ENCODE data around the gene B4GALT1. TPM values are rescaled to one million over a fixed set of nuclear protein-coding genes. Genes with fewer than 3 reads are reported as not detected.
A peak's percentile ranks its signal among the peaks of the same experiment; 100 is the strongest.

The B4GALT1 gene
- total RNA-seq, 4 donors from 2014 or later, result 51.6 to 74.4 (median 65.3) TPM

DNA sequence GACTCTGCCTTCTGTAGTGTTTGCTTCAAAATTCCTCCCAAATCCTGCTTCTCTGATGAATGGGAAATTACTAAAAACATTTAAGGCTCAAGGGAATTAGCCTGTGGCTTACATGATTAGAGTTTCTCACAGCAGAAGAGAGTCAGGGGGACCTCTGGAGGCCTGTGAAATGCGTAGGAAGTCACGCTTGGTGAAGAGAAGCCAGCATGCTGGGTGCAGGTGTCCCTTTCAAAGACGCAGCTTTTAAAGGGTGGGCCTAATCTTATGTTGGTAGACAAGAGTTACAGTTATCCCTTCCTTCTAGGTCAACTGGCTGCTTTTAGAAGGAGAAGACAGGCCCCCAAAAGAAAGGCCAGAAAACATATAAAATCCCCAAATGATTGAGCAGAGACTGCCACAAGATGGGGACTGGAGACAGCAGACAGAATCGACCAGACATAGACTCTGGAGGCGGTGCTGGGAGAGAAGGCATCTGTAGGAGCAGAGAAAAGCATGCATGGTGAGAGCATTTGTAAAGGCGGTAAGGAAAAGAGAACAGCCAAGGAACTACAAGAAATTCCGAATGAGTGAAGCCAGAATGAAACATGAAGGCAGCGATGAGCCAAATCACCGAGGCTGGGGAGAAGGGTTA is 42.3 kb downstream of the B4GALT1 start:
- peaks cover 0 to 84% (median 0%) of the 10 kb centered on the region in 3 donors for H3K36me3 ChIP-seq
- H3K4me3 ChIP-seq, result no peak overlapping the region
- no peaks in the 10 kb centered on the region for H3K27me3 ChIP-seq
- peaks cover 0 to 32% (median 18%) of the 10 kb centered on the region in 4 donors for H3K4me1 ChIP-seq
- DNase-seq (ENCODE audit: low spot score in 2 of 2), result no peak
- peak overlapping the region in 1 of 4 donors; percentile 17 for H3K27ac ChIP-seq
- TF ChIP-seq, protein P1, sequence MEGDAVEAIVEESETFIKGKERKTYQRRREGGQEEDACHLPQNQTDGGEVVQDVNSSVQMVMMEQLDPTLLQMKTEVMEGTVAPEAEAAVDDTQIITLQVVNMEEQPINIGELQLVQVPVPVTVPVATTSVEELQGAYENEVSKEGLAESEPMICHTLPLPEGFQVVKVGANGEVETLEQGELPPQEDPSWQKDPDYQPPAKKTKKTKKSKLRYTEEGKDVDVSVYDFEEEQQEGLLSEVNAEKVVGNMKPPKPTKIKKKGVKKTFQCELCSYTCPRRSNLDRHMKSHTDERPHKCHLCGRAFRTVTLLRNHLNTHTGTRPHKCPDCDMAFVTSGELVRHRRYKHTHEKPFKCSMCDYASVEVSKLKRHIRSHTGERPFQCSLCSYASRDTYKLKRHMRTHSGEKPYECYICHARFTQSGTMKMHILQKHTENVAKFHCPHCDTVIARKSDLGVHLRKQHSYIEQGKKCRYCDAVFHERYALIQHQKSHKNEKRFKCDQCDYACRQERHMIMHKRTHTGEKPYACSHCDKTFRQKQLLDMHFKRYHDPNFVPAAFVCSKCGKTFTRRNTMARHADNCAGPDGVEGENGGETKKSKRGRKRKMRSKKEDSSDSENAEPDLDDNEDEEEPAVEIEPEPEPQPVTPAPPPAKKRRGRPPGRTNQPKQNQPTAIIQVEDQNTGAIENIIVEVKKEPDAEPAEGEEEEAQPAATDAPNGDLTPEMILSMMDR (IDR thresholded peaks at IDR 0.05), result no peak
- no peak for TF ChIP-seq POLR2A (IDR thresholded peaks at IDR 0.05)
- no peak for TF ChIP-seq EP300 (IDR thresholded peaks at IDR 0.05)
- 60 to 67% methylated on average over 9 of the region's 9 CpGs for WGBS, 2 donors
- no peaks in the 10 kb centered on the region for H3K9me3 ChIP-seq

DNA sequence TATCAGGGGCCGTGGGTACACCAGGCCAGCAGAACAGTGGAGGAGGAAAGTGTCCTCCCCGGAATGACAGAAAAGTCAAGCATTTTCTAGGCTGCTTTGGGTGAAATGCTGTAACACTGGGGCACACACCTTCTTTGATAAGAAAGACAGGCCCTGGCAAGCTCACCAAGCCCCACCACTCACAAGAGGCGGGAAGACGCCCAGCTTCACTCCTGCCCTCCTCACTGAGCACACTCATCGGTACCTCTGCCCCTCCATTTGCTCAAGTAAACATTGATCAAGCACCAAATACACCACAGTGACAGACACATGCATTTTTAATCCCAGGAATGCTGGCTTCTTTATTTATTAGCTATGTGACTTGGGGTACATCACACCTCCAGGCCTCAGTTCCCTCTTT is 43.1 kb downstream of the B4GALT1 start:
- no peak for DNase-seq (ENCODE audit: low spot score in 2 of 2)
- peak overlapping the region in 1 of 4 donors; percentile 17 for H3K27ac ChIP-seq
- H3K36me3 ChIP-seq, result peaks cover 0 to 84% (median 0%) of the 10 kb centered on the region in 3 donors
- no peak overlapping the region for H3K4me3 ChIP-seq
- H3K27me3 ChIP-seq, result no peaks in the 10 kb centered on the region
- 91 to 93% methylated on average over 5 of the region's 5 CpGs for WGBS, 2 donors
- peaks cover 0 to 24% (median 14%) of the 10 kb centered on the region in 4 donors for H3K4me1 ChIP-seq
- H3K9me3 ChIP-seq, result no peaks in the 10 kb centered on the region
- TF ChIP-seq EP300 (IDR thresholded peaks at IDR 0.05) (no peak), POLR2A (IDR thresholded peaks at IDR 0.05) (no peak)
- TF ChIP-seq, protein P1 (IDR thresholded peaks at IDR 0.05), result no peak

DNA sequence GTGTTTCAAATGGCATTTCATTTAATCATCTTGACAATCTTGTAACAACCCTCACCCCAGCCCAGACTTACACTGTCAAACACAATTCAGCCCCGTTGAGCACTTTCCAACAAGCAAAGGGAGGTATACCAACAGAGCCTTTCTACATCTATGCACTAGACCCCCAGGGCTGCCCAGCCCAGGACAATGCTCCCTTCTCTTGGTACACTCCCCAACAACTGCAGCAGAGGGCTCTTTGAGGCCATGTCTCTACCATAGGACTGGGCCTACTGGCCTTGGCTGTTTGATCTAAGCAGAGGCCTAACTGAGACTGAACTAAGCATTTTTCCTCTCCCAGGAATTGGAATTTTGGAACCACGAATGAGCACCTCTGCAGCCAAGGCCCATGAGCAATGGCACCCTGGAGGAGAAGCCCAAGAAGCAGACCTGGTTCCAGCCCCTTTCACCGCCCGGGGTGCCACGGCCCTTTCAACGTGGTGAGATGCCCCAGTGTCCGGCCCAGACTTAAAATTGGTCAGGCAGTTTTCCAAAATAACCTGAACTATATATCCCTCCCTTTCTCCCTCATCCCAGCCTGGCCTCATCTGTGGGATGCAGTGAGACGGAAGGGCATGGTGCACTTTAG is 43.6 kb downstream of the B4GALT1 start:
- DNase-seq (ENCODE audit: low spot score in 2 of 2), result no peak
- Histone ChIP-seq H3K27me3 (no peaks in the 10 kb centered on the region), H3K4me1 (peaks cover 0 to 24% (median 14%) of the 10 kb centered on the region in 4 donors), H3K9me3 (no peaks in the 10 kb centered on the region), H3K4me3 (no peak overlapping the region), H3K36me3 (peaks cover 0 to 84% (median 0%) of the 10 kb centered on the region in 3 donors), H3K27ac (no peak overlapping the region)
- WGBS, 2 donors, result 88 to 92% methylated on average over 7 to 8 of the region's 8 CpGs
- TF ChIP-seq EP300 (IDR thresholded peaks at IDR 0.05), result no peak
- TF ChIP-seq, protein P1 (IDR thresholded peaks at IDR 0.05), result no peak
- TF ChIP-seq POLR2A (IDR thresholded peaks at IDR 0.05), result no peak

DNA sequence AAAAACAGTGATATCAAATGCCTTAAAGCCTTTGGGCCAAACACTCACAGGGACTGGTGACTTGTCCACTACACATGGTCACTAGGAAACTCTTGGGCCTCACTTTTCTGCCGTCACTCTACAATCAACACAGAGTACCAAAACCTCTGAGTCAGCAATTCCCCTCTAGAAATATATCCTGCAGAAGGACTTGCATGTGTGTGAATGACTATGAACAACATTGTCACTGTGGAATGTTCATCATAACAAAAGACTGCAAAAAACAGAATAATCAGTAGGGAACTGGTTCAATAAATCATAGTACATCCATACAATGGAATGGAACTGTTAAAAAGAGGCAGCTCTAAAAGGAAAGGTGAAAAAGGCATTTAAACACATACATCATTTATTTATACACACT is 46.5 kb downstream of the B4GALT1 start:
- WGBS, 2 donors, result 61 to 95% methylated on average over 1 of the region's 1 CpG
- Histone ChIP-seq H3K27ac (no peak overlapping the region), H3K36me3 (peaks cover 0 to 62% (median 0%) of the 10 kb centered on the region in 3 donors), H3K9me3 (no peaks in the 10 kb centered on the region), H3K27me3 (no peaks in the 10 kb centered on the region), H3K4me1 (peaks cover 0 to 42% (median 14%) of the 10 kb centered on the region in 4 donors), H3K4me3 (no peak overlapping the region)
- no peak for TF ChIP-seq EP300 (IDR thresholded peaks at IDR 0.05)
- TF ChIP-seq, protein P1 (IDR thresholded peaks at IDR 0.05), result no peak
- no peak for TF ChIP-seq POLR2A (IDR thresholded peaks at IDR 0.05)
- DNase-seq (ENCODE audit: low spot score in 2 of 2), result no peak

DNA sequence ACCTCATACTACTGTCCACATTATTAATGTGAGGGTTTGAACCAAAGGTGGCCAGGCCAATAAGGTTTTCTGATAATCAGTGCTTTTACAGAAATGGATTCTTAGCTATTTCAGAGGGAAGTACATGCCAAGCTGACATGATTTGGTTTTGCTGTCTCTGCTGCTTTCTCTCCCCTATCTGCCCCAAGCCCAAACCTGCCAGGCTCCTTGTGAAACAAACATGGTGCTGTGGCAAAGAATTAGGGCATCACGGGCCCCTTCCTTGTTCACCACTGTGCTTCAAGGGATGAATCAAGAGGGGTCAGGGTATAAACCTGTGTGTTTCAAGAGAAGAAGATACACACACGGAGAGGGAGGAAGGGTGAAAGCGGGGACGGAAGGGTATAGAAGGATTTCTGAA is 49.3 kb downstream of the B4GALT1 start:
- Histone ChIP-seq H3K4me3 (no peak overlapping the region), H3K27ac (peak overlapping the region in 3 of 4 donors; percentile 3 to 90 (median 76)), H3K4me1 (peaks cover 0 to 35% (median 7%) of the 10 kb centered on the region in 4 donors), H3K27me3 (no peaks in the 10 kb centered on the region), H3K36me3 (peaks cover 0 to 66% (median 13%) of the 10 kb centered on the region in 3 donors), H3K9me3 (no peaks in the 10 kb centered on the region)
- TF ChIP-seq EP300 (IDR thresholded peaks at IDR 0.05), result no peak
- WGBS, 2 donors, result 78 to 87% methylated on average over 4 of the region's 4 CpGs
- DNase-seq (ENCODE audit: low spot score in 2 of 2), result no peak
